C4-2B (cell line): ENCODE results near the gene SRSF1.

Source experiments
- ZFX ChIP-seq: fragments of 450-650 bp; IDR thresholded peaks from 2 replicates; pipeline ENCODE4 v1.6.1; 2017
- TF ChIP-seq, protein P1 (sequence below): fragments of 450-650 bp; conservative IDR thresholded peaks from 2 replicates; pipeline ENCODE4 v1.5.1; 2017; ENCODE audit warnings: mild to moderate bottlenecking

DNA sequence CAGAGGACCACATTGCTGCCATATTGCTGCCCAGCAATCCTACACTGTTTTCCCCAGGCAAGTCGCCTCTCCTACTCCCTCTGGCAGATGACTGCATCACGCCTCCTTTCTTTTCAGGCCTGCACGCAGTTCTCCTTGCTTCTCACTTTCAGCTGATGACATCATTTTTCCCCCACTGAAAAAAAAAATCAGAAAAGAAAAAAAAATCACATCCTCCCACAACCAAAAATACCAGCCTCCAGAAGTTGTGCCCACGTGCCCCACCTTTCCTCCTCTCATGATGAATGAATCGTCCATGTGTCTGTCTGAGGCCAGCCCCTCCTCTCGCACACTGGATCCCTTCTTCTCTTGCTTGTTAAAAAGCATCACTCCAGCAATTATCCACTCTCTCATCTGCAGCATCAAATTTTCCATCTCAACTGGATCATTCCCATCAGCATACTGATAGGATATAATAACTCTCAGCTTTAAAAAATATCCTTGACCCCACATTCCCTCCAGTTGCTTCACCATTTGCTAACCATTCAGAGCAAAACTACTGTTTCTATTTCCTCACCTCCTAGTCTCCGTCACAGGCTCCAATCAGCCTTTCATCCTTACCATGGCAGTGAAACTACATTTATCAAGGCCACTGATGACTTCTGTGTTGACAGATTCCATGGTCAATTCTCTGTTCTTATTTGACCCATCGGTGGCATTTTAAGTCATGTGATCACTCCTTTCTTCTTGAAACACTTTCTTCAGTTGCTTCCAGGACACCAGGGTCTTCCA lies 46.1 kb upstream of the SRSF1 start:
- TF ChIP-seq, protein P1, sequence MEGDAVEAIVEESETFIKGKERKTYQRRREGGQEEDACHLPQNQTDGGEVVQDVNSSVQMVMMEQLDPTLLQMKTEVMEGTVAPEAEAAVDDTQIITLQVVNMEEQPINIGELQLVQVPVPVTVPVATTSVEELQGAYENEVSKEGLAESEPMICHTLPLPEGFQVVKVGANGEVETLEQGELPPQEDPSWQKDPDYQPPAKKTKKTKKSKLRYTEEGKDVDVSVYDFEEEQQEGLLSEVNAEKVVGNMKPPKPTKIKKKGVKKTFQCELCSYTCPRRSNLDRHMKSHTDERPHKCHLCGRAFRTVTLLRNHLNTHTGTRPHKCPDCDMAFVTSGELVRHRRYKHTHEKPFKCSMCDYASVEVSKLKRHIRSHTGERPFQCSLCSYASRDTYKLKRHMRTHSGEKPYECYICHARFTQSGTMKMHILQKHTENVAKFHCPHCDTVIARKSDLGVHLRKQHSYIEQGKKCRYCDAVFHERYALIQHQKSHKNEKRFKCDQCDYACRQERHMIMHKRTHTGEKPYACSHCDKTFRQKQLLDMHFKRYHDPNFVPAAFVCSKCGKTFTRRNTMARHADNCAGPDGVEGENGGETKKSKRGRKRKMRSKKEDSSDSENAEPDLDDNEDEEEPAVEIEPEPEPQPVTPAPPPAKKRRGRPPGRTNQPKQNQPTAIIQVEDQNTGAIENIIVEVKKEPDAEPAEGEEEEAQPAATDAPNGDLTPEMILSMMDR: no peak
- no peak for TF ChIP-seq ZFX
